Activated CD4-positive, CD25-positive, alpha-beta regulatory T cell treated with anti-CD3 and anti-CD28 coated beads, Interleukin-2, amount 50 U/mL, for 72 hours (primary cell): ENCODE measurements around the gene PDGFD.

ENCODE experiments used
- DNase-seq: peaks from one replicate; pipeline ENCODE4 v3.0.0; 2021

PDGFD gene

DNA sequence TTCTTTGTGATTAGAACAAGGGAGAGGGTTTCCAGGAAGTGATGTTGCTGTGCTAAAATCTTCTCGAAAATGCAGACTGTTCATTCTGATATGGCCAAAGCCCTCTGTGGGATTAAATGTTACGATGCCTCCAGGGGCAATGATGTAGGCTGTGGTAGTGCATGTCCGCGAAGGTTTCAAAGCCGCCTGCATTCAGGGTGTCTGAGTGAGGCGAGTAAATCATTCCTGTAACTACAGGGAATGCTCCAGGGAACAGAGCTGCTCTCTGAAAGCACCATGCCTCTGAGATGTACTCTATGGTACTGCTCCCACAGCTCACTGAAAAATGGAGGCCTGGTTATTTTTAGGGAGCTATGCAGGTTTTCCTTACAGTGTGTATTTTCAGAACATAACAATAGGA lies 21.2 kb downstream of the PDGFD start:
- no peak for DNase-seq

- DNase-seq = no peak
Measured at GRCh38 chr11:104136861-104137260, 27.1 kb downstream of the PDGFD start.

GRCh38 chr11:104134745-104135144 lies 29.2 kb downstream of the PDGFD start:
- no peak for DNase-seq

GRCh38 chr11:104130161-104130560 lies 33.8 kb downstream of the PDGFD start:
- no peak for DNase-seq

GRCh38 chr11:104129145-104129544 lies 34.8 kb downstream of the PDGFD start:
- no peak for DNase-seq

- DNase-seq = no peak
Measured at GRCh38 chr11:104127828-104128227, 36.1 kb downstream of the PDGFD start.

GRCh38 chr11:104126464-104126863 lies 37.5 kb downstream of the PDGFD start:
- no peak for DNase-seq

DNA sequence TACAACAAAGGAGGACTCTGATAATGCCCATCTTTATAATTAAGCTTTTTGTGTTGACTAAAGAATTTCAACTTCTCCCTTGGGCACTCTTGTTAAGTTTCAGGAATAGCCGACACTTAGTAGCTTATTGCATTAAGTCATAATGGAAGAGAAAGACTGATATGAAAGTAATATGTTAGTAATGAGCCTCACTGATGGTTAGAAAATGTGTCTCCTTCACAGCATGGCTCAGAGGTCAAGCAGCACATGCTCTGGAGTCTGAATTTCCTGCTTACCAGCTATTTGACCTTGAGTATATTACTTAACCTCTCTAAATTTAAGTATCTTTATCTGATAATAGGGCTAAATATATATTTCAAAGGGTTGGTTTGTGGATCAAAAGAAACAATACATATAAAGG lies 39.0 kb downstream of the PDGFD start:
- no peak for DNase-seq

DNA sequence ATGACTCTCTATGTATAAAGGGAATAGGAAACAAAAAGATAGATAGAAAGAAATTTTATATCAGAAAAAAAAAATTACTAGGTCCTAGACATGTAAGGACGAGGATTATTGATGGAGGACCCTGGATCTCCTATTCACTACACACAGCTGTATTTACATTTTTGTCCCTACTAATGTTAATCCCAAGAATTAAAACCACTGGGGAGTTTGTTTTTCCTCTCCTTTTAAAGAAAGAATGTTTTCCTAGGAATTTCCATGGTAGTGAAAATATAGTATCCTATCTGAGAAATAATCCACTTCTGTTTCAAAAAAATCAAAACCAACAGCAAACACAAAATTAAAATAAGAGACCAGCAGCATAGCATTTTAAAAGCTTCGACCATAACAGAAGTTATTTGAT lies 41.1 kb downstream of the PDGFD start:
- no peak for DNase-seq

GRCh38 chr11:104122011-104122635 lies 41.8 kb downstream of the PDGFD start:
- DNase-seq = no peak

DNA sequence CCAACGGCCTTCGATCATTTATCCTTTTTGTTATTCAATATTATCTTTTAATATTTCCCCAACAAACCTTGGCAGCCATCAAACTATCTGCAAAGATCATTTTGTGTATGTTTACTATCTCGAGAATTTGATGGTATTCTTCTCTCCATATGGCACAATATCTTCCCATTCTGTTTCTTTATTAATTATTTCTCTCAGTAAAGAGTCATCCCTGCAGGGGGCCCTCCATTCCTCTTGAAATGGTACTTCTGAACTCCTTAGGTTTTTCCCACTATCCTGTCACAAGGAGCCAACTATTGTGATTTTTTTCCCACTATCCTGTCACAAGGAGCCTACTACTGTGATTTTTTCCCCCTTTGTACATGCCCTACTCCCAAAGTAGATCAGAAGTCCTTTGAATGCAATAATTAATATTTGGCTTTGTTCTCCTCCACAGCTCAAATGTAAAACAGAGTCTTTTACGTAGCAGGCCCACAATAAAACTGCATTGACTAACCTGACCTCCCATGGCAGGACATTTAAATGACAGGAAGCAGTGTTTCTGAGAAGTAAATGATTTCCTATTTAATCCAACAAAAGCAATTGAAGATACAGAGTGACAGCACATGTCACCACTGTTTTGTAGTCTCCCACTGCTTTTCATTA lies 43.3 kb downstream of the PDGFD start:
- DNase-seq = no peak

DNA sequence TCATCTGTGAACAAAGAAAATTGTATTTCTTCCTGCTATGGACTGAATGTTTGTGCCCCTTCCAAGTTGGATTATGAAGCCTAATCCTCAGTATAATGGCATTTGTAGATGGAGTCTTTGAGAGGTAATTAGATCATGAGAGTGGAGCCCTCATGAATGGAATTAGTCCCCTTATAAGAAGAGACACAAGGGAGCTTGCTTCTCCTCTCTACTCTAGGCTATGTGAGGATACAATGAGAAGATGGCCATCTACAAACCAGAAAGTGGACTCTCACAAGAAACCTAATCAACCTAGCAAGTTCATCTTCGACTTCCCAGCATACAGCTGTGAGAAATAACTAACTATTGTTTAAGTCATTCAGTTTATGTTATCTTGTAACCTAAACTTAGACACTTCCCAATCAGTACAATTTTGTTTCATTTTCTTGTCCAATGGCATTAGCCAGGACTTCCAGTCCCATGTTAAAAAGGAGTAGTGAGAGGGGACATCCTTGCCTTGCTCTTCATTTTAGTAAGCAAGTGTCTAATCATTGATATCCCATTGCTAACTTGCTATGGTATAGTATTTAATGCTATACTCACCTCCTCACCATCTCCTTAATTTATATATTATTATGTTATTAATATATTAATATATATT lies 45.7 kb downstream of the PDGFD start:
- no peak for DNase-seq

GRCh38 chr11:104113541-104113940 lies 50.4 kb downstream of the PDGFD start:
- DNase-seq = no peak

DNA sequence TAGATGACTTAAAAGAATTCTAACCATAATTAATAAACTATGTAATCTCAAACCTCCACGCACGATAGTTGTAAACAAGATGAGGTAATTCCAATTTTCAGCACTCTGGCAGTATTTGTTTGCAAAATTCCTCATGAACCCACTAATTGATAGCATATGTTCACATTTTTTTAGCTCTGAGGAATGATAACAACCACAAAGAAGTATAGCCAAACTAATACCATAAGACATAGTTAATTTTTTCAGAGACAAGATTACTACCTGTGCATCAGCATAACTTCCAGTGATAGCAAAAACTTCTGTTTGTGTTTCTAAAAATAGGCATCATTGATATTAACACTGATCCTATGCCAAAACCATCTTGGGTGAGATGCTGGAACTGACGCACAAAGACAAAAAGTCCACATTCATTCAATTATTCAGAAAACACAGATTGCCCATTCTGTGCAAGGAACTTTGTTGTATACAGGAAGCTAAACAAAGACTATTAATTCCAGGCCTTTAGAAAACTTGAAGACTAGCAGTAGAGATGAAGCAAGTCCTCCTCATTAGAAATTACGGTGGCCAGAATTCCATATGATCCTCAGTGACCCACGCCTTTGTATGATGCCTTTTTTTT lies 57.7 kb downstream of the PDGFD start:
- DNase-seq = no peak

DNA sequence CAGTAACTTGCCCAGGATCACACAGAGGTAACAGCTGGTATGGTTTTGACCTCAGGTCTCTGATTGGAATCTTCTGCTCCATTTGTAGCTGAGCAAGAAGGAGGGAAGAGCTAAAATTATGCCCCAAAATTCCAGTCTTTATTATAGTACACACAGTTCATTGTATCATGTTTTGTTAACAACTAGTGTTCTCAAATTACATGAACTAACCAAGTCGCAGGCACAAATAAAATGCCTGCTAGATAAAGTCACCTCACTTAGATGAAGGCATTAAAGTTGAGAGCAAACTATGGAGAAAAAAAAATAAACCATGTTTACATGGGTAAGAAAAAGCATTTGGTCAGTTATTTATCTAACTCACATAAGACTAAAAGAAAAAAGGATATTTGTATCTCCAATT lies 58.8 kb downstream of the PDGFD start:
- DNase-seq = no peak

- DNase-seq = no peak
Measured at GRCh38 chr11:104104664-104105063, 59.3 kb downstream of the PDGFD start.

DNA sequence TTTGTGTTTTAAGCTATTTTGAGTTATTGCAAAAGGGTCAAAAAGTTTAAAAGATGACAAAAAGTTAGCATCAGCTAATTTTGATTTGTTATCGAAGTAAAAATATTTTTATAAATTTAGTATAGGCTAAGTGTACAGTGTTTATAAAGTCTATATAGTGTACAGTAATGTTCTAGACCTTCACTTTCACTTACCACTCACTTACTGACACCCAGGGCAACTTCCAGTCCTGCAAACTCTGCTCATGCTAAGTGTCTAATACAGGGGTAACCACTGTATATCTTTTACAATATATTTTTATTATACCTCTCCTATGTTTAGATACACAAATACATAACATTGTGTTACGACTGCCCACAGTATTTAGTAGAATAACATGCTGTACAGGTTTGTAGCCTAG lies 59.7 kb downstream of the PDGFD start:
- DNase-seq = no peak

DNA sequence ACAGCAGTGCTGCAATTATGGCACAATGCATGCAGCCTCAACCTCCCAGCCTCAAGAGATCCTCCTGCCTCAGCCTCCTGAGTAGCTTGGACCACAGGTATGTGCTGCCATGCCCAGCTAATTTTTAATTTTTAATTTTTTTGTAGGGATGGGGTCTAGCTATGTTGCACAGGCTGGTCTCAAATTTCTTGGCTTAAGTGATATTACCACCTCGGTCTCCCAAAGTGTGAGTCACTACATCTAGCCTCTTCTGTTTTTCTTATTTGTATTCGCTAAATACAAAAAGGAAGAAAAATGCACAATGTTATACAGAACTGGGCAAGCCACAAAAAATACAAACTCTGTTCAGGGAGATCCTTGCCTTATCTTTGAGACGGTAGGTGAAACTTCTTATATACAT lies 65.4 kb downstream of the PDGFD start:
- DNase-seq = no peak

GRCh38 chr11:104098132-104098531 lies 65.8 kb downstream of the PDGFD start:
- no peak for DNase-seq

- no peak for DNase-seq
Measured at GRCh38 chr11:104096900-104097299, 67.0 kb downstream of the PDGFD start.

GRCh38 chr11:104095791-104096190 lies 68.2 kb downstream of the PDGFD start:
- DNase-seq = no peak

GRCh38 chr11:104094576-104094975 lies 69.4 kb downstream of the PDGFD start:
- DNase-seq = no peak

DNA sequence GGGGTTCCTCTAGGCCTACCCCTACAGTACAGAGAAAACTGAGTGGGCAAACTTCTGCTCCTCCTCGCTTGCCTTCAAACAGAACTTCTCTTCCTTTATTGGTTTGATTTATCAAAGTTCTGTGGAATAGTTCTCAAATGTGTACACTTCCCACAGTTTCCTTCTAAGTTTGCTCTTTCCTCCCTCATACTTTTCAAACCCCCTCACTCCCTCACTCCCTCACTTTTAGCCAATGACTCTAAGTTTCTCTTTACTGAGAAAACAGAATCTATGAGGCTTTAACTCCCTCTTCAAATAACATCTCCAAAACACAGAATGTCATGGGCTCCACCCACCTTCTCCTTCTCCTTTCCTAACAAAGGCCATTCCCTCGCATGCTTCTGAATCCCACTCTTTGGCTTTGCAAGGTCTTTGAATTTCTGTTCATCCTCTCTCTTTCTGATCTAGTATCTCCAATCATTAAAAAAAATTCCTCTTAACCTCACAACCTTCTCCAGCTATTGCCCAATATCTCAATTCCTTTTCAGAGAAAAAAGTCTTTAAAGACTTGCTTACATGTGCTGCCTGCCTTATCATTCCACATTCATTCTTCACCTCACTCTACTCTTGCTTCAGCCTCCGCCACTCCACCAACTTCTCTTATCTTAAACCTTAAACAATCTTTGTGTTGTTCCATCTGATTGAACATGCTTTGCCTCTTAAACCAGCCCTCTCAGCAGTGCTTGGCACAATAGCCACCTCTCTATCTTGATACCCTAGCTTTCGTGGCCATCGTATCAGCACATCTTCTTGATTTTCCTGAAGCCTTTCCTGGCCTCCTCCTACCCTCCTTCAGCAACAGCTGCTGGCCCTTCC lies 70.3 kb downstream of the PDGFD start:
- DNase-seq = no peak
